CD4-positive, alpha-beta T cell treated with Interleukin-6 at 100 ng/mL for 8 hours (primary cell): Measurements from ENCODE around the gene MYOD1.

Experiments used
- DNase-seq: peaks from one replicate; pipeline ENCODE4 v3.0.0-alpha.2; 2020; ENCODE audit warnings: mixed read lengths, low spot score

The MYOD1 gene

DNA sequence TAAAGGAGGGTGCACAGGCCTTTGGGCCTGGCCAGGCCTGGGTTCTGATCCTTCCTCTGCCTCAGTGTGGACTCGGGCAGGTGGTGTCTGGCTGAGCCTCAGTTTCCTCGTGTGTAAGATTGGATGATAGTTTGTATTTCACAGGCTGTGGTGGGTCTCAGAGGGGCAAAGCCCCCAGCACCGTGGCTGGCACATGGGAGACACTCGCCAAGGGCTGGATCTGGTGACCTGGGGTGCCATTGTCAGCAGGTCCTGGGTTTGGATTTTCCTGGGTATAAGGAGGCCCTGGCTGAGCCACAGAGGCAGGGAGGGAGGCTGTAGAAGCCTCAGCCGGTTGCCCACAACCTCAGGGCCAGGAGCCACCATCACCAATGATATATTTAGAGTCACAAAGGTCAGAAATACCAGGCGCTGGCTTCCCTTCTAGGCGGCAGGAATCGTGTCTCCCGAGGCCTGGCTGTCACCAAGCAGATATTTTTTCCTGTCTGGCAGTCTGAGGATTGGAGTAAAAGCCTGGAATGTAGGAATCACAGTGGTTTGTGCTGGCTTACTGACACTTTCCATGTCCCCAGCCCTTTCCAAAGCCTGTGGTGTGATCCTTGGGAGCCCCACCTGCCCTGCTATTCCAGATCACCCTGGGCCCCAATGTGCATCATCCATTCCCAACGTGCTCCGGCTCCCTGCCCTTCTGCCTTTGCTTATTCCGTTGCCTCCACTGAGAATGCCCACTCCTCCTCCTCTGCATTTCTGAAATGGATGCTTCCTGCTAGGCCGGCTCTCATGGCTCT, 30.8 kb downstream of the MYOD1 start:
- DNase-seq = no peak

DNA sequence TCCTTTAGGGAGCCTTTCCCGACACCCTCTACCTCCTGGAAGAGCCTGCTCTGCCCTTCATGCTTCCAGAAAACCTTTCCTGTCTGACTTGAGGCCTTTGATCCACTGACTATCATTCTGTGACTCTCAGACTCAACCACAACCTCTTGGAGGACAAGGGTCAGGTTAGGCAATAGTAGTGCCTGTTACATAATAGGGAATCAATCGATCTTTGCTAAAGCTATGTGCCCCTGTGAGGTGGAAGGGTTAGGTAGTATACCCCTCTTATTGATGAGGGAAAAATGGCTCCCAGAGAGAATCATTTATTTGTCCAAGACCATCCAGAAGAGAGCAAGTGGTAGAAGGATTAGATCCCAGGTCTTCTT, 31.4 kb downstream of the MYOD1 start:
- DNase-seq = no peak

DNA sequence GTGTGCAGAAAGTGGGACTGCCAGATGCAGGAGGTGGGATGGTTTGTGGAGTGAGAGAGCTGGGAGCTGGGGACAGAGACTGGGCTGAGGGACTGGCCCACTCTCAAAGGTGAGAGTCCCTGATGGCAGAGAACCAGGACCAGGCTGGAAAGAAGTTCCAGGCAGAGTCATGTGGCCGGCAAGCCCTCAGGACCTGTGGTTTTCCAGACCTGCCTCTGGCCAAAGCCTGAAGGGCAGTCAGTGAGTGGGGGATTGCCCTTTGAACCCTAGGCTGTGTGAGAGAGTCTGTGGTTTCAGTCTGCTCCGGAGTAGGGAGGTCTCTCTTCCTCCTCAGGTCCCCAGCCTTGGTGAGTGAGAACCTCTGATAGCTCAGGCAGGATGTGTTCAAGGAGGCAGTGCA, 32.2 kb downstream of the MYOD1 start:
- DNase-seq = no peak

DNA sequence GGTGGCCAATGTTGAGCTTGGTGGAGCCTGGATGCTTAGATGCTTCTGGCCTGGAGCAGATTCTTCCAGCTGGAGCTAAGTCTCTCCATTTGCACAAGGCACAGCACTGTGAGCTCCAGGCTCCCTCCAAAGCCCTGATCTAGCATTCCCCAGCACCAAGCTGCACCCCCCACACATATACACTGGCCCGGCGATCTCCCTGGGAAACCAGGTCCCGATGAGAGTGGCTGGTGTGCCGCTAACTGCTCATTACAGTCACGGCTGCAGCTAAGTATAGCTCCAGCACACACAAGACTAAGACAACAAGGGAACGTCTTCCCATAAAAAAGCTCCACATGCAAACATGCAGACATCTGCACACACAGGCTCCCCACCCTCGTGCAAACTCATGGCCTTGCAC, 32.8 kb downstream of the MYOD1 start:
- no peak for DNase-seq

DNA sequence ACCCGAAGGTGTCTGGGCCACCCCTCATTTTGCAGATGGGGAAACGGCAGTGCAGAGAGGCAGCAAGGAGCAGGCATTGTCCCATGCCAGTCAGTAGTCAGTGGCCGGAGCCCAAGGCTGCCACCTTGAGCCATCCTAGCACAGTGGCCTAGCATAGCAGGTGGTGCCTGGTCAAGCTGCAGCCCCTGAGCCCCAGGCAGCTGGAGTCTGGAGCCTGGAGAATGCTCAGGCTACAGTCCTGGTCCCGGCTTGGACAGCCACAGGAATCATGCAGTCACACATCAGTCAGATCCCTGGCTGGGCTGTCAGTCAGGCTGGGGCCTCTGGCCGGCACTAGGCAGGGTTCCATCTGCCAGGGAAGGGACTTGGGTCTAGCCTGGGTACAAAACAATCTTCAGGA, 33.8 kb downstream of the MYOD1 start:
- DNase-seq = no peak

DNA sequence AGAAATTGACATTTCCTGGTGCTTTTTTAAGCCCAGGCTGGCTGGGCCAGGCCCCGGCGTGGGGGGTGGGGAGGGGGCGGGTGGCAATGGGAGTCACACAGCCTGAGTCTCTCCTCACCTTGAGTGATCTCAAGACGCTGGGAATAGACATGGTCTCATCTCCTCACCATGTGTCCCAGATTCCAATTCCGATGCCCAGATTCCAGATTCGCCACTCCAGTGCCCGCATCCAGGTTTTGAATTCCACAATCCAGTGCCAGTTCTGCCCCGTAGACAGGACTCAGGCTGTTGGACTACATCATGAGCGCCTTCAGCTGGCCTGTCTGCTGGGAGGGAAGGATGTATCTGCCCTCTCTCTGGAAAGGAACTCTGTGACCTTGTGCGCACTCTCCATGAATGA, 34.3 kb downstream of the MYOD1 start:
- no peak for DNase-seq

DNA sequence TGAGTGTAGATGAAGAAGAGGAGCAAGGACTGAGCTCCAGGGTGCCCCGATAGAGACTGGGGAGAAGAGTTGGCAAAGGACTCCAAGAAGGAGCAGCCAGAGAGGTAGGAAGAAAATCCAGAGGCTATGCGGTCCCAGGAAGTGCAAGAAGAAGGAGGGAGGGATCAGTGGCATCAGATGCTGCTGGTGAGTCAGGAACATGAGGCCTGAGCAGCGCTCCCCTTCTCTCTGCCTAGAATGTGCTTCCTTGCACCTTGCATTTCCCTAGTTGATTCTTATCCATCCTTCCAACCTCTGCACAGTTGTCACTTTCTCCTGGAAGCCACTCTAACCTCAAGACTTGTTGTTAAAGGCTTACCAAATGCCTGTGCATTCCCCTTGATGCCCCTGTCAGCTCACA, 36.5 kb downstream of the MYOD1 start:
- no peak for DNase-seq

DNA sequence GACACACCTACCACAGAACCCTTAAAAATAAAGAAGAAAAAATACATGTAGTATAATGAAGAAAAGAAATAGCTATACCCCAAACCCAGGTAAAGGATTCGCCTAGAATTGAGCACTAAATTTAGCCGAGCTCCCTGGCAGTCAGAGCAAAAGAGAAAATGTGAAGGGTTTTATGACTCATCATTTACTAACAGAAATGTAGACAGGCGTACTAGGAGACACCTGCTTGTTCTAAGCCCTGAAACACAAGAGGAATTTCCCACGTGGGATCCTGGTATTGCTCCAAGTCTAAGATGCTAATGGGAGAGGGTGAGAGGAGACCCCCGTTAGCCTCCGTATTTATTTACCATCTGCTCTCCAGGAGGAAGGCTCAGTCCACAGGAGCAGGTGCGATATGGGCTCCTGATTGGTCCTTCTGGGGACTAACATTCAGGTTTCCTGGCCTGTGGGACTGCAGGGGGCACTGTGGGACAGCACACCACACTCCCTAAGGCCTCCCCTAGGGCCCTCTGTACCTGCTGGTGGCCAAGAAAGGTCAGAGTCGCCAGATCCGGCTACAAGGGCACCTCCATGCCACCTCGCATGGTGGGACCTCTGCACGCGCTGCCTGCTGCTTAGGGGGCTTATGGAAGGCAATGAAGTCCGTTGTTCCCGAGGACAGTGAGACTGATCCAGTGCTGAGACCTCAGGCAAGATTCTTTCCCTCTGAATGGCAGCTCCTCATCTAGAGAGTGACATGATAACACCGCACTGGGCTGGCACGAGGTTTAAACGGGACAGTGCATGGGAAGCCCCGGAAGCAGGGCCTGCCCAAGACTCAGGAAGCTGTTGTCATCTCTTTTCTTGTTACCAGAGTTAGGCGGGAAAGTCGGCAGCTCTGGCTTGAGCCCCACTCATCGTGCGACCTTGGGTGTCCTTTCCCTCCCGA, 41.0 kb downstream of the MYOD1 start:
- DNase-seq = no peak

DNA sequence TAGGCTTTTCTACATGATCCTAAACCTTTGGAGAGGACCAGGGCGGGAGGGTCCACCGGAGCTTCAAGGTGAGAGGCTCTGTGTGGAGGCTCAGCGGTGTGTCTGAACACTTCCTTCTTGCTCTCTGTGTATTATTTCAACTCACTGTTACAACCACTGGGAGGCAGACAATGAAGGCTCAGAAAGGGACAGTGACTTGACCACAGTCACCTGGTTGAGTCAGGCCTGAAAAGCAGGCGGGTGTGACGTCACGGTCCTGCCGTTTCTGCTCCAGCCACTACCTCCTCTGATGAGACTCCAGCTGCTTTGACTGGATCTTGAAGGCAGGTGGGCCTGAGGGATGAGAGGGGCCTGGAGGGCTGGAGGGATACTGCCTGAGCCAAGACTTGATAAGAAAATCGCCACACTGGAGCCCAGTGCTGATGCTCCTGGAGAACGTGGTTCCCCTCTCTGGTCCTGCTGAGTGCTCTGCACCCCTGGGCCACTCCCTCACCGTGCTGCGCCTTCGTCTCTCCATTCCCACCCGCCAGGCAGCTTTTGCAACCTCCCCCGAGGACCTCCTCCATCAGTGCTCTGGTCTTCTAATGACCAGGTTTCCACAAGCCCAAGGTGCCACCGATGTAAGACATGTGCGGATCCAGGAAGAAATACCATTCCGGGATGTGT, 43.1 kb downstream of the MYOD1 start:
- DNase-seq = no peak

DNA sequence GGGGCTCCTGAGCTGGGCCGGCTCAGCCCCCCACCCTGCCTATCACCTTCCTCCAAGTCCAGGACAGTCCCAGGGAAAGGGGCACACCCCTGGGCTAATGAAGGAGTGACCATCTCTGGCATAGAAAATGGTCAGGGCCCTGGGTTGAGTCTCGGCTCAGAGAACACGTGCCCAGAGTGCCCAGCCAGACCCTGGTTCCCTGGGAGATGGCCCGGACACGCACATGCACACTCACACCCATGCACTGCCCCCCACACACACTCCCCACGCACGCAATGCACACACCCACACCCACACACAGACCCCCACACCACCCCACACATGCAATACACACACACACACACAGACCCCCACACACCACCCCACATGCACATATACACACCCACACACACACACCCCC, 43.9 kb downstream of the MYOD1 start:
- no peak for DNase-seq

DNA sequence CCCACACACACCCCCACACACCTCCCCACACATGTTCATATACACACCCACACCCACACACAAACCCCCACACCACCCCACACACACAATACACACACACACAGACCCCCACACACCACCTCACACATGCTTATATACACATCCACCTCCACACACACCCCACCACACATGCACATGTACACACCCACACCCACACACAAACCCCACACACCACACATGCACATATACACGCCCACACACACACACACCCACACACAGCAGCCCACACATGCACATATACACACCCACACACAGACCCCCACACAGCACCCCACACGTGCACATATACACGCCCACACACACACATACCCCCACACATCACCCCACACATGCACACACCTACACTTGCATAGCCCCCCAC, 44.3 kb downstream of the MYOD1 start:
- DNase-seq = no peak

DNA sequence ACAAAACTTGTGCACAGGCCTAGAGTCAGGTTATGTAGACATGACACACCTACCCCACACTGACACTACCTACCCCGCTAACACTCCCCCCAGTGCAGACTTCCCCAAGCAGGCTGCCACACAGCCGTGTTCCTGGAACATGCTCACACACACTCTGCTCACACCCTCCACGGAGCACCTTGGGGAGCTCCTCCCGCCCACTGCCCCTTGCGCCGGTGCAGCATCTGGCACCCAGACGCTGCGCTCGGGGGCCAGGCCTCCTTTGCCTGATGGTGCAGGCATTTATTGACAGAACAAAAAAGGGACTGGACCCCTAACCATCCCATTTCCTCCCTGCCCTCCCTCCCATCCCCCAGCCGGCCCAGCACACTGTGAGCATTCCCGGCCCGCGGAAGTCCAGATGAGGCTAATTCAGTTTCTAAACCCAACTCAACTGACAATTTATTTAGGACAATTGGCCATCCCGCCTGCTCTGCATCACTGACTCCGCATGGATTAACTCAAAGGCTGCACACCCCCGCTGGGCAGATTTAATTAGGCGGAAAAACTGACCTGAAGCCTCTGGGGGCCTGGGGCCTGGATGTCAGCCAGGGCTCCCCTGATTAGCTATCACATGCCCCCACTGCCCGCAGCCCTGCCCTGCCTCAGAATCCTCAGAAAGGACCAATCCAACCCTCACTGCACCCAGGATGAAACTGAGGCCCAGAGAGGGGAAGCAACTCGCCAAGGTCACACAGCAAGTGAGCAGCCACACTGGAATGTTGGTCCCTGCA, 45.3 kb downstream of the MYOD1 start:
- DNase-seq = no peak

DNA sequence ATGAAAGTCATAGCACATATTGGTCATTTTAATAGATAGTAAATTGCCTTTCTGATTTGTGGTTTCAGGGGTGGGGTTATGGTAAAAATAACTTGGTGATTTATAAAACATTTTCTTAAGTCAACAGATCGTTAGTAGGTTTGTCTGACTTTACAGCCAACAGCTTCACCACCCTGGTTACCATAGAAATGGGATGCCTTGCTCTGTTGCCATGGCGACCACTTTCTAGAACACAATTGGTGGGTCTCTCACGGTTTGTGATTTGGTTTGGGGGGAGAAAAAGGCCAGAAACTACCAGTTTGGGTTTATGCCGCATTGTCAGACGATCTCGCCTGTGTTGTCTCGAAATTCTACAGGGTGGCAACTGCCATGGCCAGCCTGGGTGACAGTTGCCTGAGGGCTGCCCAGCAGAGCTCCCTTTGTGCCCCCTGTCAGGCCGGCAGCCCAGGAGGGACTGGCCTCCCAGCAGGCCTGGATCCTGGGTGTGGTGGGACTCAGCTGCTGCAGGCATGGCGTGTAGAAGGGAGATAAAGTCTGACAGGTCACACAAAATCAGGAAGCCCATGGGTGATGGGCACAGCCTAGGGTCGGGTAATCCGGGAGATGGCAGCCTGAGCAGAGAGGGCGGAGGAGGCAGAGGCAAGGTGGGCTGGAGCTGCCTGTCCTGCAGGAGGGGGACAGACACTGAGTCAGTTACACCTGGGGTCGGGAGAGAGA, 46.1 kb downstream of the MYOD1 start:
- DNase-seq = no peak

DNA sequence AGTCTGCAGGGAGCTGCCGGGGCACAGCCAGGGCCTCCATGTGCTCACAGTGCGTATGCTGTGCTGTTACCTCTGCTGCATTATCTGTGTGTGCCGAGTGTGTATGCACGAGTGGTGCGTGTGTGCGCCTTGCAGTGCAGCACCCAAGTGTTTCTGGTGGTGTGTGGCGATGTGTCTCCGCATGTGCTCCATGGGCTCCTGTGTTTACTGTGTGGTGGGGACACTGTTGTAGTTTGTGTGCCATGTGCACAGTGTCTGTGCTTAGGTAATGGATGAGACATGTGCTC, 46.6 kb downstream of the MYOD1 start:
- no peak for DNase-seq

DNA sequence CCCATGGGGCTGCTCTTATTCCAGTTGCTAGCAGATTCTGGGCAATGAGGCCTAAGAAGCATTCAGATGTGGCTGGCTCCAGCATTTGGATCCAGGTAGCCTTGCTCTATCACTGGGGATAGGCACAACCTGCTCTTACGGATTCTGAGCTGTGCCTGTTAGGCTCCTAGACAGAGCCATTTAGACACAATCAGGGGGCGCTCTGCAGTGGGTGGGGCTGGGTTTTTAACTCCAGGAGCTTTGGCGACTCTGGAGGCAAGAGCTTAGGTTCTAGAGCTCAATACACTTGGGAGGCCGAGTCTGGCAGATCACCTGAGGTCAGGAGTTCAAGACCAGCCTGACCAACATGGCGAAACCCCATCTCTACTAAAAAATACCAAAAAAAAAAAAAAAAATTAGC, 47.2 kb downstream of the MYOD1 start:
- no peak for DNase-seq

DNA sequence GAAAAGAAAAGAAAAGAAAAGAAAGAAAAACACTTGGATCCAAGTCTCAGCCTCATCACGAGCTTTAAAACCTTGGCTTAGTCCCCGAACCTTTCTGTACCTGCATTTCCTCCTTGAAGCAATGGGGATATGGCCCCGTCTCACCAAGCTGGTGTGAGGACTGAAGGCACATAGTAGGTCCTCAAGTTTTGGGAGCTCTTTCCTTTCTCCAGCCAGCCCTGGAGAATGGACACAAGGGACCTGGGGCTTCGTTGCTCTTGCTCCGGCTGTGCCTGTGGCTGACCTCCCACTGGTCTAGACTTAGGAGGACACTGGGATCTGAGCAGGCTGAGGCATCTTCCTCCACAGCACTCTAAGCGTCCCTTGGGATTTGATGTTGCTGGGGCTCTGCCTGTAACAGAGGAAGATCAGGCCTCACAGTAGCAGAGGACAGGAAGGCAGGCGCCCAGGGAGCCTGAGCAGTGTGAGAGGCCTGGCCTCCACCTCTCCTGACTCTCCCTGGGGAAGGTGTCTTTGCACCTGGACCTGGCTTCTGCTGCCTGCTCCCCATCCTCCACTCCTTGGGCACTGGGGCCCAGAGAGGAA, 48.0 kb downstream of the MYOD1 start:
- DNase-seq = no peak

DNA sequence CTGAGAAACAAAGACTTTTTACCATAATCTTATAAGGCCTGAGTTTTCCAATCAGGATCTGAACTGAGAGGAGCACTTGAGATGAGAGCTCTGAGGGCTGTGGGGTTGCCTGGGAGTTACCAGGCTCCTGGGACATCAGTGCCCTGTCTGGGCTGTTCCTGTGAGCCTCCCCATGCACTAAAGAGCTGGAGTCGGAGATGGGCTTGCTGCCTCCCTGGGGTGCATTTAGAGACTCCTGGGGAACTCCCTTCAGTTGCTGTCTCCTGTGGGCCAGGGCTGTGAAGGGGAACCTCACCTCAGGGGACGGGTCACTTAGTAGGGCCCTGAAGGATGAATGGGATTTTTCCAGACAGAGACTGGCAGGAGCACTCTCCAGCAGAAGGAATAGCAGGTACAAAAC, 48.5 kb downstream of the MYOD1 start:
- DNase-seq = no peak

DNA sequence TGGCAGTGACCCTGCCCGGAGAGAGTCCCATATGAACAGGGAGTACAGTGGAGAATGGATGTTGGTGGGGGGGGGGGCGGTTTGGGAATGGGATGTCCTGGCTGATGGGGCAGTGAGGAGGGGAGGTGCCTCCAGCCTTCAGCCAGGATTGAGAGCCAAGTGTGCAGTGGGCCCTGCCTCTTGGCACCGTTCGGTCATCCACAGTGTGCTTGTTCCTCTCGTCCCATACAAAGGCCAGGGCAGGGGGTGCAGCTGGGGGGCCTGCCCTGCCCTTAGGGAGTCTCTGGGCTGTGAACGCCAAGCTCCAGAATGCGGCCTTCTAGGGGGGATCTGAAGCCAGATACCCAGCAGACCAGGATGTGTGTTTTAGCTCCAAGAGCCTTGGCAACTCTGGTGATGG, 49.2 kb downstream of the MYOD1 start:
- no peak for DNase-seq

DNA sequence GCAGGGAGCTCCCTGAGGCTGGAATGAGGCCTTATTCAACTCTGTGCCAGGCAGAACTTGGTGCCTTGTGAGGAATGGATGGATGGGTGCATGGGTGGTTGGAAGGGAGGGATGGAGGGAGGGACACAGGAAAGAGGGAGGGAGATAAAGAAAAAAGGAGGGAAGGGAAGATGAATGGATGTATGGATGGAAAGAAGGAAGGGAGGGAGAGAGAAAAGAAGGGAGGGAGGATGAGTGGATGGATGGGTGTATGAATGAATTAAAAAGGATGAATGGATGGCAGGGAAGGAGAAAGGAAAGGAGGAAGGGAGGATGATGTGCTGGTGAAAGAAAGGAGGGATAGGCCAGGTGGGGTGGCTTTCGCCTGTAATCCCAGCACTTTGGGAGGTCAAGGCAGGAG, 49.8 kb downstream of the MYOD1 start:
- DNase-seq = no peak

DNA sequence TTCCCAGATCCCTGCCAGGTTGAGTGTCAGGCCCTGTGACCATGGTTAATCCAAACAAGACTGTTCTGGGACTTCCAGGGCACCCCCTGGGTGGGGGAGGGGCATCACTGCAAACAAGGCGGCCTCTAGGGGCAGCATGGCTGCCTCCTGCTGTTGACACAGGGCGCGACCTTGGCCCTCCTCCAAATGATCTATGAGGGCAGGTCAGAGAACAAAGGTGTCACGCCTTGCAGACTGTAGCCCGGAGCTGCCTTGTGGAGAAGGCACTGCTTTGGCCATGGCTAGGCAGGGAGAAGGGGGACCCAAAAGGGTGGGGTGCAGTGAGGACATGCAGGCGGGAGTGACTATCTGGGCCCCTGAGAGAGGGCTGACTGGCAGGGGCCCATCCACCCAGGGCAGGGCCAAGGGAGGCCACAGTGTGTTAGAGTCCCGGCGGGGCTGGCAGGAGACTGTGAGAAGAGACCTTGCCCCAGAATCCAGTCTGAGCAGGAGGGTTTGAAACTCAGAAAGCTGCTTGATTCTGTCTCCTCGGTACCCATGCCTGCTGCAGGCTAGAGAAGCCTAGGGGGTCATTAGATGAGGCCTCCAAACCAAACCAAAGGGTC, 50.8 kb downstream of the MYOD1 start:
- no peak for DNase-seq

DNA sequence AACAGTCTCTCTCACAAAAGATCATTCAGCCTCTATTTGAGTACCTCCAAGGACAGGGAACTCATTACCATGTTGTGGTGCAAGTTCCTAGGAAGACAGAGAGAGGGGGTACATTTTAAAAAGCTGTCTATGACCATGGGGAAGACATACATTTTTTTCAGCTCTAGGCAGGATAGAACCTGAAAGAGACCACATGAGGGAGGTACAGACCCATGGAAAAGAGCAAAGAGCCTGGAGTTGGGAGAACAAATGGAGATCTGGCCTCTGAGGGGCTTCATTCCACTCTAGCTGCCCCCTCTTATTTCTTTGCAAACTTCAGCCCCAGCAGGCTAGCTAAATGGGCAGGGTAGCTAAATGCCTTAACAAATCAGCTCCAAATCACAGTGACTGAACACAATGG, 51.5 kb downstream of the MYOD1 start:
- no peak for DNase-seq
